Esophagus muscularis mucosa (tissue), 4 donors: Measurements from ENCODE around the gene CNBD2. TPM values are rescaled to one million over a fixed set of nuclear protein-coding genes. Genes with fewer than 3 reads are reported as not detected.

ENCODE experiments used
- DNase-seq: peaks from one replicate; pipeline ENCODE4 v3.0.0-alpha.2; 2017; ENCODE audit errors: extremely low spot score
- H3K27ac ChIP-seq, 4 donors: fragments of 200-600 bp; sonication (generic); replicated peaks in 1 of 4; 1 replicate in 3 of 4; 2 replicates in 1 of 4; pipeline ENCODE4 v1.5.1; 2016 to 2019; ENCODE audit warnings: mild to moderate bottlenecking in 1 of 4
- H3K27me3 ChIP-seq, 4 donors: fragments of 200-600 bp; sonication (generic); one replicate each; pipeline versions ENCODE4 v1.5.1 to v1.6.0; 2016 to 2019
- H3K36me3 ChIP-seq, 4 donors: fragments of 200-600 bp; sonication (generic); one replicate each; pipeline ENCODE4 v1.5.1; 2016 to 2019
- H3K4me1 ChIP-seq, 4 donors: fragments of 200-600 bp; sonication (generic); one replicate each; pipeline ENCODE4 v1.5.1; 2016 to 2019
- H3K4me3 ChIP-seq, 4 donors: fragments of 200-600 bp; sonication (generic); 1 replicate in 2 of 4; 2 replicates in 2 of 4; pipeline ENCODE4 v1.5.1; 2016 to 2019; ENCODE audit warnings: mild to moderate bottlenecking in 4 of 4, moderate library complexity in 1 of 4
- H3K9me3 ChIP-seq, 4 donors: fragments of 200-600 bp; sonication (generic); 1 replicate in 3 of 4; 2 replicates in 1 of 4; pipeline ENCODE4 v1.5.1; 2016 to 2019
- EP300 ChIP-seq: sonication (generic); formaldehyde crosslinking; IDR thresholded peaks from one replicate; pipeline ENCODE4 v1.6.1; 2017; ENCODE audit warnings: antibody characterized with exemption
- POLR2A ChIP-seq: fragments of 450-650 bp; IDR thresholded peaks from one replicate; pipeline ENCODE4 v1.6.1; 2017; ENCODE audit warnings: antibody characterized with exemption, moderate library complexity, mild to moderate bottlenecking, low read depth
- POLR2AphosphoS5 ChIP-seq, 2 donors: sonication (generic); formaldehyde crosslinking; IDR thresholded peaks; one replicate each; pipeline ENCODE4 v1.6.1; 2017; ENCODE audit warnings: antibody characterized with exemption in 2 of 2
- WGBS: methylation state at CpG from one replicate; pipeline ENCODE4 v1.1.5; 2018; 5-methylcytosine and 5-hydroxymethylcytosine counted together
- intact Hi-C: fragments of 100-400 bp; cut with DNase I; formaldehyde crosslinking; loops from one replicate; pipeline ENCODE4 v1.15.1; 2023
- total RNA-seq, 4 donors: library from RNA; depleted of rRNA; stranded (reverse); fragments of >200 nt; gene quantifications; one replicate each; pipeline versions ENCODE4 v1.1.0 to v1.2.1, GENCODE V29; 2016
- TF ChIP-seq, protein P1 (sequence below), 3 experiments: fragments of 200-600 bp in 2 of 3; fragments of 450-650 bp in 1 of 3; sonication (generic) in 2 of 3; IDR thresholded peaks; one replicate each; pipeline ENCODE4 v1.5.1; 2017 to 2019; ENCODE audit warnings: antibody characterized with exemption in 3 of 3, mild to moderate bottlenecking in 2 of 3, moderate library complexity in 1 of 3

CNBD2 gene
- total RNA-seq, 4 donors from 2014 or later = 4.2 to 7.1 (median 4.7) TPM

DNA sequence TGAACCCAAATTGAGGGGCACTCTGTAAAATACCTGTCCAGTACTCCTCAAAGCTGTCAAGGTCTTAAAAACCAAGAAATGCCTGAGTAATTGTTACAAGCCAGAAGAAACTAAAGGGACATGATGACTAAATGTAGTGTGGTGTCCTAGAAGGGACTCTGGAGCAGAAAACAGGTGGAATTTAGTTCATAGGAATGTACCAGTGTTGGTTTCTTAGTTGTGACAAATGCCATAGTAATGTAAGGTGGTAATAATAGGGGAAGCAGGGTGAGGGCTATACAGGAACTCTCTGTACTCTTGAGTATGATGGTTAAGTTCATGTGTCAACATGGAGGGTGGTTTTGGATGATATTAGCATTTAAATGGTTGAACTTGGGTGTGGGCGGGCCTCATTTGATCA lies 92.3 kb downstream of the CNBD2 start:
- intact Hi-C loops = no loop called here
- no peak for TF ChIP-seq EP300
- TF ChIP-seq, protein P1, sequence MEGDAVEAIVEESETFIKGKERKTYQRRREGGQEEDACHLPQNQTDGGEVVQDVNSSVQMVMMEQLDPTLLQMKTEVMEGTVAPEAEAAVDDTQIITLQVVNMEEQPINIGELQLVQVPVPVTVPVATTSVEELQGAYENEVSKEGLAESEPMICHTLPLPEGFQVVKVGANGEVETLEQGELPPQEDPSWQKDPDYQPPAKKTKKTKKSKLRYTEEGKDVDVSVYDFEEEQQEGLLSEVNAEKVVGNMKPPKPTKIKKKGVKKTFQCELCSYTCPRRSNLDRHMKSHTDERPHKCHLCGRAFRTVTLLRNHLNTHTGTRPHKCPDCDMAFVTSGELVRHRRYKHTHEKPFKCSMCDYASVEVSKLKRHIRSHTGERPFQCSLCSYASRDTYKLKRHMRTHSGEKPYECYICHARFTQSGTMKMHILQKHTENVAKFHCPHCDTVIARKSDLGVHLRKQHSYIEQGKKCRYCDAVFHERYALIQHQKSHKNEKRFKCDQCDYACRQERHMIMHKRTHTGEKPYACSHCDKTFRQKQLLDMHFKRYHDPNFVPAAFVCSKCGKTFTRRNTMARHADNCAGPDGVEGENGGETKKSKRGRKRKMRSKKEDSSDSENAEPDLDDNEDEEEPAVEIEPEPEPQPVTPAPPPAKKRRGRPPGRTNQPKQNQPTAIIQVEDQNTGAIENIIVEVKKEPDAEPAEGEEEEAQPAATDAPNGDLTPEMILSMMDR (IDR thresholded peaks at IDR 0.05) = no peak
- no peak for TF ChIP-seq POLR2AphosphoS5 (IDR thresholded peaks at IDR 0.05)
- no peak for TF ChIP-seq POLR2A
- H3K27ac ChIP-seq = no peak overlapping the region
- 89% methylated on average over 1 of the region's 1 CpG for whole genome bisulfite sequencing
- peaks cover 5 to 17% (median 16%) of the 10 kb centered on the region in 4 donors for H3K4me1 ChIP-seq
- H3K4me3 ChIP-seq = no peak overlapping the region
- no peaks in the 10 kb centered on the region for H3K36me3 ChIP-seq
- H3K9me3 ChIP-seq = no peaks in the 10 kb centered on the region
- DNase-seq = no peak
- no peaks in the 10 kb centered on the region for H3K27me3 ChIP-seq

DNA sequence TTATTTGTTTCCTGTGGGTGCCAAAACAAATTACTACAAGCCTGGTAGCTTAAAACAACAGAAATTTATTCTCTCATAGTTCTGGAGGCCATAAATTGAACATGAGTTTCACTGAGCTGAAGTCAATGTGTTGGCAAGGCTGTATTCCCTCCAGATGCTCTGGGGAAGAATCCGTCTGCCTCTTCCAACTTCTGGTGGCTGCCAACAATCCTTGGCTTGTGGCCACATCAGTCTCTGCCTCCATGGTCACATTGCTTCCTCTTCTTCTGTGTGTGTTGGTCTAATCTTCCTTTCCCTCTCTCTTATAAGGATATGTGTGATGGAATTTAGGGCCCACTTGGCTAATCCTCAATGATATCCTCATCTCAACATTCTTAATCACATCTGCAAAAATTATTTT lies 93.4 kb downstream of the CNBD2 start:
- 38% methylated on average over 1 of the region's 1 CpG for WGBS
- Histone ChIP-seq H3K27ac (no peak overlapping the region), H3K27me3 (no peaks in the 10 kb centered on the region), H3K4me3 (no peak overlapping the region), H3K9me3 (no peaks in the 10 kb centered on the region), H3K36me3 (no peaks in the 10 kb centered on the region), H3K4me1 (peaks cover 5 to 19% (median 16%) of the 10 kb centered on the region in 4 donors)
- intact Hi-C loops = no loop called here
- DNase-seq = no peak
- TF ChIP-seq POLR2A (no peak), EP300 (no peak), POLR2AphosphoS5 (IDR thresholded peaks at IDR 0.05) (no peak)
- TF ChIP-seq, protein P1 (IDR thresholded peaks at IDR 0.05) = no peak

DNA sequence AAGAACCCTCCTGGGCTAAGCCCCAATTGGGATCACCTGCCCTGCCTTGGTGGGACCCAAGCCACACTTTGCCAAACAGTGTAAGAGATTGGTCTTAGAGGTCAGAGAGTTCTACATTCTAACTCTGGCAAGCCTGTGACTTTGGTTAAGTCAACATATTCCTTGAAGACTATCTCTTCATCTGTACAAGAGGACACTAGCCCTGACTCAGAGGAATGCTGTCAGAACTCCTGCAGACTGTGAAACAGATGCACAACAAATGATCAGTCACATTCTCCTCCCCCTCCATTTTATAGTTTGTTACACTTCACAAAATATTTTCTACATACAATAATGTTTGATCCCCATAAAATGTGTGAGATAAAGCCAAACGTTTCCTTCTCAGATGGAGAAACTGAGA lies 94.4 kb downstream of the CNBD2 start:
- H3K4me1 ChIP-seq = peaks cover 5 to 19% (median 16%) of the 10 kb centered on the region in 4 donors
- 75% methylated on average over 1 of the region's 1 CpG for WGBS
- H3K9me3 ChIP-seq = no peaks in the 10 kb centered on the region
- intact Hi-C loops = no loop called here
- TF ChIP-seq POLR2A = no peak
- TF ChIP-seq EP300 = no peak
- TF ChIP-seq, protein P1 (IDR thresholded peaks at IDR 0.05) = no peak
- no peak for TF ChIP-seq POLR2AphosphoS5 (IDR thresholded peaks at IDR 0.05)
- H3K4me3 ChIP-seq = no peak overlapping the region
- no peaks in the 10 kb centered on the region for H3K27me3 ChIP-seq
- H3K27ac ChIP-seq = no peak overlapping the region
- no peaks in the 10 kb centered on the region for H3K36me3 ChIP-seq
- DNase-seq = no peak

DNA sequence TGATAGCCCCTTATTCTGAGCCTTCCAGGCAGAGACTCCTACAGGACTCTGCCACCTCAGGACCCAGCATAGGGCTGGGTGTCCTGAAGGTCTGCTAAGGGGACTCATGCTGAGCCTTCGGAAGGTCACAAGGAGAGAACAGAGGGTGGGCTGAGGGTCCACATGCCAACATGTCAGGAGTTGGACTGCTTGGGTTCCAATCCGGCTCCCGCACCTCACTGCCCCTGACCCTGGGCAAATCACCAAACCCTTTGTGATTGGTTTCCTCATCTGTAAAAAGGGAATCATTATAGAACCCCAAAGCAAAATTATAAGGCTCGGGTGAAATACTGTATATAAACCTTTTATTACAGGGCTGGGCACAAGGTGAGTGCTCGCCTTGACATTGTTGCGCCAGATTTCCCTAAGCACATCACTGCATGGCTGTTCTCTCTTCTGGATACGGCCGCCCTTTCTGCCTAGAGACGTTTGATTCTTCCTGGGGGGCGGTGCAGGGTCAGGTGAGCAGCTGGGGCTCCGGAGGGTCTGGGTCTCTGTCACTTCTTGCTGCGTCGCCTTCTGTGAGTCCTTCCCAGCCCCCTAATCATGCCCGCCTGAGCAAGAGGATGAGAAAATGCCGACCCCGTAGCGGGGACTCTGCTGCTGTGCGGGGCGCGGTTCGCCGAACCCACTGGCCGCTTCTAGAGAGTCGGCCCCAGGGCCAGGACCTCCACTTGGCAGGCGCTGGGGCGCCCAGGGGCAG lies 95.7 kb downstream of the CNBD2 start:
- Histone ChIP-seq H3K27ac (peak overlapping the region; percentile 78 to 84 (median 82)), H3K36me3 (no peaks in the 10 kb centered on the region), H3K4me3 (peak overlapping the region; percentile 60 to 83 (median 62)), H3K9me3 (no peaks in the 10 kb centered on the region), H3K27me3 (no peaks in the 10 kb centered on the region), H3K4me1 (peaks cover 5 to 19% (median 16%) of the 10 kb centered on the region in 4 donors)
- intact Hi-C loops = no loop called here
- DNase-seq = no peak
- 21% methylated on average over 16 of the region's 26 CpGs for WGBS
- TF ChIP-seq, protein P1 (IDR thresholded peaks at IDR 0.05) = no peak
- TF ChIP-seq POLR2A (no peak), POLR2AphosphoS5 (IDR thresholded peaks at IDR 0.05) (no peak), EP300 (no peak)
